ENCODE data around the gene DHX34.
"Not testable (repeated sequence)": the region's sequence is repeated elsewhere in the genome, so short reads cannot be mapped to it uniquely, and the experiment has no call there.

Gene DHX34

GRCh38 chr19:47375694-47376588 lies 26.8 kb downstream of the DHX34 start:
- peaks cover 48% of the 10 kb centered on the region for H3K36me3 ChIP-seq (ENCODE audit: control insufficient read depth, insufficient read depth, low read length)
- H3K4me1 ChIP-seq (ENCODE audit: control insufficient read depth, insufficient read depth, low read length) = no peaks in the 10 kb centered on the region
- no peaks in the 10 kb centered on the region for H3K27me3 ChIP-seq (ENCODE audit: control insufficient read depth, insufficient read depth, low read length)
- H3K27ac ChIP-seq (ENCODE audit: low read depth, low read length) = no peak overlapping the region
- no peak overlapping the region for H3K9ac ChIP-seq (ENCODE audit: low read length)
- no peak overlapping the region for H3K4me3 ChIP-seq (ENCODE audit: low read length)

GRCh38 chr19:47376589-47377144 lies 27.6 kb downstream of the DHX34 start:
- no peak overlapping the region for H3K4me3 ChIP-seq (ENCODE audit: low read length)
- H3K9ac ChIP-seq (ENCODE audit: low read length) = no peak overlapping the region
- H3K36me3 ChIP-seq (ENCODE audit: control insufficient read depth, insufficient read depth, low read length) = peaks cover 44% of the 10 kb centered on the region
- no peaks in the 10 kb centered on the region for H3K27me3 ChIP-seq (ENCODE audit: control insufficient read depth, insufficient read depth, low read length)
- H3K27ac ChIP-seq (ENCODE audit: low read depth, low read length) = peak overlapping the region; percentile 16
- no peaks in the 10 kb centered on the region for H3K4me1 ChIP-seq (ENCODE audit: control insufficient read depth, insufficient read depth, low read length)

GRCh38 chr19:47377208-47377701 lies 28.1 kb downstream of the DHX34 start:
- Histone ChIP-seq H3K9ac (ENCODE audit: low read length) (no peak overlapping the region), H3K36me3 (ENCODE audit: control insufficient read depth, insufficient read depth, low read length) (peaks cover 42% of the 10 kb centered on the region), H3K4me3 (ENCODE audit: low read length) (no peak overlapping the region), H3K27ac (ENCODE audit: low read depth, low read length) (peak overlapping the region; percentile 16), H3K27me3 (ENCODE audit: control insufficient read depth, insufficient read depth, low read length) (no peaks in the 10 kb centered on the region), H3K4me1 (ENCODE audit: control insufficient read depth, insufficient read depth, low read length) (no peaks in the 10 kb centered on the region)

- H3K4me3 ChIP-seq (ENCODE audit: low read length) = no peak overlapping the region
- no peaks in the 10 kb centered on the region for H3K27me3 ChIP-seq (ENCODE audit: control insufficient read depth, insufficient read depth, low read length)
- peaks cover 41% of the 10 kb centered on the region for H3K36me3 ChIP-seq (ENCODE audit: control insufficient read depth, insufficient read depth, low read length)
- H3K9ac ChIP-seq (ENCODE audit: low read length) = no peak overlapping the region
- no peaks in the 10 kb centered on the region for H3K4me1 ChIP-seq (ENCODE audit: control insufficient read depth, insufficient read depth, low read length)
- H3K27ac ChIP-seq (ENCODE audit: low read depth, low read length) = peak overlapping the region; percentile 16
Observed at GRCh38 chr19:47377801-47378200, 28.7 kb downstream of the DHX34 start.

GRCh38 chr19:47378246-47378645 lies 29.1 kb downstream of the DHX34 start:
- H3K4me3 ChIP-seq (ENCODE audit: low read length) = no peak overlapping the region
- H3K9ac ChIP-seq (ENCODE audit: low read length) = no peak overlapping the region
- H3K27ac ChIP-seq (ENCODE audit: low read depth, low read length) = no peak overlapping the region
- peaks cover 41% of the 10 kb centered on the region for H3K36me3 ChIP-seq (ENCODE audit: control insufficient read depth, insufficient read depth, low read length)
- no peaks in the 10 kb centered on the region for H3K27me3 ChIP-seq (ENCODE audit: control insufficient read depth, insufficient read depth, low read length)
- H3K4me1 ChIP-seq (ENCODE audit: control insufficient read depth, insufficient read depth, low read length) = no peaks in the 10 kb centered on the region

- H3K4me3 ChIP-seq (ENCODE audit: low read length) = no peak overlapping the region
- H3K9ac ChIP-seq (ENCODE audit: low read length) = no peak overlapping the region
- no peak overlapping the region for H3K27ac ChIP-seq (ENCODE audit: low read depth, low read length)
- H3K36me3 ChIP-seq (ENCODE audit: control insufficient read depth, insufficient read depth, low read length) = peaks cover 36% of the 10 kb centered on the region
- H3K4me1 ChIP-seq (ENCODE audit: control insufficient read depth, insufficient read depth, low read length) = no peaks in the 10 kb centered on the region
- H3K27me3 ChIP-seq (ENCODE audit: control insufficient read depth, insufficient read depth, low read length) = no peaks in the 10 kb centered on the region
Observed at GRCh38 chr19:47379381-47379938, 30.3 kb downstream of the DHX34 start.

GRCh38 chr19:47380559-47380958 lies 31.4 kb downstream of the DHX34 start:
- Histone ChIP-seq H3K4me3 (ENCODE audit: low read length) (no peak overlapping the region), H3K9ac (ENCODE audit: low read length) (no peak overlapping the region), H3K27me3 (ENCODE audit: control insufficient read depth, insufficient read depth, low read length) (no peaks in the 10 kb centered on the region), H3K27ac (ENCODE audit: low read depth, low read length) (no peak overlapping the region), H3K4me1 (ENCODE audit: control insufficient read depth, insufficient read depth, low read length) (no peaks in the 10 kb centered on the region), H3K36me3 (ENCODE audit: control insufficient read depth, insufficient read depth, low read length) (peaks cover 27% of the 10 kb centered on the region)

GRCh38 chr19:47381121-47381520 lies 32.0 kb downstream of the DHX34 start:
- Histone ChIP-seq H3K27ac (ENCODE audit: low read depth, low read length) (no peak overlapping the region), H3K4me1 (ENCODE audit: control insufficient read depth, insufficient read depth, low read length) (no peaks in the 10 kb centered on the region), H3K4me3 (ENCODE audit: low read length) (no peak overlapping the region), H3K27me3 (ENCODE audit: control insufficient read depth, insufficient read depth, low read length) (no peaks in the 10 kb centered on the region), H3K9ac (ENCODE audit: low read length) (no peak overlapping the region), H3K36me3 (ENCODE audit: control insufficient read depth, insufficient read depth, low read length) (peaks cover 22% of the 10 kb centered on the region)

GRCh38 chr19:47381653-47382279 lies 32.7 kb downstream of the DHX34 start:
- H3K9ac ChIP-seq (ENCODE audit: low read length) = no peak overlapping the region
- no peak overlapping the region for H3K4me3 ChIP-seq (ENCODE audit: low read length)
- no peak overlapping the region for H3K27ac ChIP-seq (ENCODE audit: low read depth, low read length)
- peaks cover 16% of the 10 kb centered on the region for H3K36me3 ChIP-seq (ENCODE audit: control insufficient read depth, insufficient read depth, low read length)
- H3K4me1 ChIP-seq (ENCODE audit: control insufficient read depth, insufficient read depth, low read length) = no peaks in the 10 kb centered on the region
- H3K27me3 ChIP-seq (ENCODE audit: control insufficient read depth, insufficient read depth, low read length) = no peaks in the 10 kb centered on the region

GRCh38 chr19:47383890-47384289 lies 34.8 kb downstream of the DHX34 start:
- H3K27ac ChIP-seq (ENCODE audit: low read depth, low read length); H3K4me3 ChIP-seq (ENCODE audit: low read length); H3K4me1 ChIP-seq (ENCODE audit: control insufficient read depth, insufficient read depth, low read length); H3K27me3 ChIP-seq (ENCODE audit: control insufficient read depth, insufficient read depth, low read length); H3K9ac ChIP-seq (ENCODE audit: low read length): not testable (repeated sequence)
- H3K36me3 ChIP-seq (ENCODE audit: control insufficient read depth, insufficient read depth, low read length) = peaks cover 13% of the 10 kb centered on the region

GRCh38 chr19:47384533-47384932 lies 35.4 kb downstream of the DHX34 start:
- not testable (repeated sequence) for H3K4me1 ChIP-seq (ENCODE audit: control insufficient read depth, insufficient read depth, low read length); H3K27me3 ChIP-seq (ENCODE audit: control insufficient read depth, insufficient read depth, low read length); H3K27ac ChIP-seq (ENCODE audit: low read depth, low read length); H3K4me3 ChIP-seq (ENCODE audit: low read length); H3K36me3 ChIP-seq (ENCODE audit: control insufficient read depth, insufficient read depth, low read length); H3K9ac ChIP-seq (ENCODE audit: low read length)

- not testable (repeated sequence) for H3K27ac ChIP-seq (ENCODE audit: low read depth, low read length)
Observed at GRCh38 chr19:47386582-47386981, 37.5 kb downstream of the DHX34 start.

More at GRCh38 chr19:47386582-47386981, 37.5 kb downstream of the DHX34 start:
- not testable (repeated sequence) for H3K9ac ChIP-seq (ENCODE audit: low read length); H3K36me3 ChIP-seq (ENCODE audit: control insufficient read depth, insufficient read depth, low read length); H3K27me3 ChIP-seq (ENCODE audit: control insufficient read depth, insufficient read depth, low read length); H3K4me3 ChIP-seq (ENCODE audit: low read length); H3K4me1 ChIP-seq (ENCODE audit: control insufficient read depth, insufficient read depth, low read length)
